ENCODE results near the gene HINFP. TPM values are rescaled to one million over a fixed set of nuclear protein-coding genes. Genes with fewer than 3 reads are reported as not detected.

The HINFP gene
- polyA plus RNA-seq, 2 donors, result 9.1 to 16.0 TPM

DNA sequence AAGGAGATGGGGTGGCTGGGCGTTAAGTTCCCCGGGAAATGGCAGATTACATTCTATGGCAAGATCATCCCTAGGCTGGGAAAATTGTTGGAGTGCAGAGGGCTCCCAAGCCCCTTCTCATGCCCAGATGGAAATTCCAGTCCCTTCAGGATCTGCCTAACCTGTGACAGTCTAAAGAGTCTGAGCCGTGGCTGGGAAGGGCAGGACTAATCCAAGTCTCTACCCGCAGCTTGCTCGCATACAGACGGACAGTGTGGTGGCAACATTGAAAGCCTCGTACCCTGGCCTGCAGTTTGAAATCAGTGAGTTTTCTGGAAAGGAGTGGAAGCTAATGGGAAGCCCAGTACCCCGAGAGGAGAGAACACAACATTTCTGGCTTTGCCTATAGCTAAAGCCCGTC lies 33.0 kb upstream of the HINFP start:
- H3K36me3 ChIP-seq (ENCODE audit: control insufficient read depth in 2 of 2, insufficient read depth in 2 of 2, low read length in 1 of 2), result peaks cover 3 to 7% of the 10 kb centered on the region in 2 donors
- no peak overlapping the region for H3K4me3 ChIP-seq (ENCODE audit: low read depth in 1 of 2, low read length in 2 of 2)
- no peaks in the 10 kb centered on the region for H3K27me3 ChIP-seq (ENCODE audit: control insufficient read depth in 1 of 2, insufficient read depth in 2 of 2, low read length in 2 of 2)
- no peaks in the 10 kb centered on the region for H3K9me3 ChIP-seq (ENCODE audit: control insufficient read depth in 2 of 2, insufficient read depth in 1 of 2, low read depth in 1 of 2, low read length in 1 of 2)
- peaks cover 8 to 19% of the 10 kb centered on the region in 2 donors for H3K4me1 ChIP-seq (ENCODE audit: control insufficient read depth in 2 of 2, insufficient read depth in 2 of 2, low read length in 1 of 2)
- H3K27ac ChIP-seq (ENCODE audit: low read depth in 2 of 2, low read length in 1 of 2), result no peak overlapping the region
- 92 to 93% methylated on average over 9 of the region's 9 CpGs for WGBS, 2 donors

DNA sequence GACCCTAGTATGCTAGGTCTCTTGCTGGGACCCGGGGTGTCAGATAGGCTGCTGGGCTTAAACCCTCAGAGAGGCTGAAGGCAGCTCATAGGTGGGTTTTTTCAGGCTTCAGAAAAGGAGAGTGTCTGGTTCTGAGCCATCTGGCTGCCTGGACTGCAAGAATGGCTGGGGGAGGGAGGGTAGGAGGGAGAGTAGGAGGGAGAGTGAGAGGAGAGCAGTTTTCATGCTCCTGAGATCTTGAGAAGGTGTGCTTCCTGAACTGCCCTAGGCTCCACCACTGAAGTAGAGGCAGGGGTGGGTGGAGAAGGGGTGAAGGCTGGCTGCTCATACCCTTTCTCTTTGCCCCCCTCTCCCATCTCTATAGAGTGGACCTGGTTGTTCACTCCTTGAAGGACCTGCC lies 32.1 kb upstream of the HINFP start:
- WGBS, 2 donors, result 94 to 95% methylated on average over 1 of the region's 1 CpG
- peaks cover 8 to 20% of the 10 kb centered on the region in 2 donors for H3K4me1 ChIP-seq (ENCODE audit: control insufficient read depth in 2 of 2, insufficient read depth in 2 of 2, low read length in 1 of 2)
- no peak overlapping the region for H3K27ac ChIP-seq (ENCODE audit: low read depth in 2 of 2, low read length in 1 of 2)
- no peaks in the 10 kb centered on the region for H3K27me3 ChIP-seq (ENCODE audit: control insufficient read depth in 1 of 2, insufficient read depth in 2 of 2, low read length in 2 of 2)
- peaks cover 3 to 7% of the 10 kb centered on the region in 2 donors for H3K36me3 ChIP-seq (ENCODE audit: control insufficient read depth in 2 of 2, insufficient read depth in 2 of 2, low read length in 1 of 2)
- H3K4me3 ChIP-seq (ENCODE audit: low read depth in 1 of 2, low read length in 2 of 2), result no peak overlapping the region
- no peaks in the 10 kb centered on the region for H3K9me3 ChIP-seq (ENCODE audit: control insufficient read depth in 2 of 2, insufficient read depth in 1 of 2, low read depth in 1 of 2, low read length in 1 of 2)

DNA sequence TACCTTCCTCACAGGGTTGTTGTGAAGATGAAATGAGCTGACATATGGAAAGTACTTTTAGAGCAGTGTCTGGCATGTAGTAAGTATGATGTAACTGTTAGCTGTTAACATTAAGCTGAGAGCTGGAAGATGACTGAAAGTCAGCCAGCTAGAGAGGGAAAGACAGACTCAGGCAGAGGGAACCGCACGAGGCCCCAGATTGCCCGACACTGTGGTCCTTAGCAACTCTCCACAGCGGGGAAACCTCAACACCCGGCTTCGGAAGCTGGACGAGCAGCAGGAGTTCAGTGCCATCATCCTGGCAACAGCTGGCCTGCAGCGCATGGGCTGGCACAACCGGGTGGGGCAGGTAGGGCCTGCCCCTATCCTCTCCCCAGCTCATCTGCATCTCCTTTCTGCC lies 30.2 kb upstream of the HINFP start:
- H3K27me3 ChIP-seq (ENCODE audit: control insufficient read depth in 1 of 2, insufficient read depth in 2 of 2, low read length in 2 of 2), result no peaks in the 10 kb centered on the region
- no peak overlapping the region for H3K4me3 ChIP-seq (ENCODE audit: low read depth in 1 of 2, low read length in 2 of 2)
- no peaks in the 10 kb centered on the region for H3K9me3 ChIP-seq (ENCODE audit: control insufficient read depth in 2 of 2, insufficient read depth in 1 of 2, low read depth in 1 of 2, low read length in 1 of 2)
- WGBS, 2 donors, result 77 to 79% methylated on average over 9 of the region's 9 CpGs
- H3K36me3 ChIP-seq (ENCODE audit: control insufficient read depth in 2 of 2, insufficient read depth in 2 of 2, low read length in 1 of 2), result peaks cover 3 to 7% of the 10 kb centered on the region in 2 donors
- no peak overlapping the region for H3K27ac ChIP-seq (ENCODE audit: low read depth in 2 of 2, low read length in 1 of 2)
- peaks cover 8 to 13% of the 10 kb centered on the region in 2 donors for H3K4me1 ChIP-seq (ENCODE audit: control insufficient read depth in 2 of 2, insufficient read depth in 2 of 2, low read length in 1 of 2)

DNA sequence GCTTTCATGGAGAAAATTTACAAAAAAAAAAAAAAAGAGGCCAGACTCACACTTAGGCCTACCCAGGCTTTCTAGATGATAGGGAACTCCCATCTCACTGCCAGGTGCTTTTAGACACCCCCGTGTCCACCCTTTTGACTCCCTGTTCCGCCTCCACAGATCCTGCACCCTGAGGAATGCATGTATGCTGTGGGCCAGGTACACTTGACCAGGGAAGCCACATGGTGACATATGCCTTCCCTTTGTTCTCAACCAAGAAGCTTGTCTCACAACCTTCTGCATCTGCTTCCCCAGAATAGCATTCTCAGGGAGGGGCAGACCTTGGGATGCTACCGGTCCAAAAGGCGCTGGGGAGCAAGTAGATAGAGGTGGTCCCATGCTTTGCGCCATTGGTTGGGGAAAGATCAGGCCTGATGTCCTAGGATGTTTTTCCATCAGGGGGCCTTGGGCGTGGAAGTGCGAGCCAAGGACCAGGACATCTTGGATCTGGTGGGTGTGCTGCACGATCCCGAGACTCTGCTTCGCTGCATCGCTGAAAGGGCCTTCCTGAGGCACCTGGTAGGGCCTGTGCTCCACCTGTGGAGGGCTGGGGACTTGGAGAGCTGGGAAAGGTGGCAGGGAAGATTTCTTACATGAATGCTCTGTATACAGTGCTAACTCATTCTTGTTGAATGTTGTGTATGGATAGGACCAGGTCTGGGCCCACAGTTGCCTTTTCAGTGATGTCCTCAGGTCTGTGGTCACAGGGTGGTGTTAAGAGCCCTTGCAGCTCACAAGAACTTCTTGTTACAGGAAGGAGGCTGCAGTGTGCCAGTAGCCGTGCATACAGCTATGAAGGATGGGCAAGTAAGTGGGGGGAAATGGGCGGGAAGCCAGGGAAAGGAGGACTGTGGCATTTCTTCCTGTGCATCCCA lies 29.2 kb upstream of the HINFP start:
- Histone ChIP-seq H3K27me3 (ENCODE audit: control insufficient read depth in 1 of 2, insufficient read depth in 2 of 2, low read length in 2 of 2) (no peaks in the 10 kb centered on the region), H3K27ac (ENCODE audit: low read depth in 2 of 2, low read length in 1 of 2) (peak overlapping the region in 1 of 2 donors; percentile 6), H3K4me3 (ENCODE audit: low read depth in 1 of 2, low read length in 2 of 2) (peak overlapping the region in 1 of 2 donors; percentile 65), H3K36me3 (ENCODE audit: control insufficient read depth in 2 of 2, insufficient read depth in 2 of 2, low read length in 1 of 2) (peaks cover 11 to 12% of the 10 kb centered on the region in 2 donors), H3K9me3 (ENCODE audit: control insufficient read depth in 2 of 2, insufficient read depth in 1 of 2, low read depth in 1 of 2, low read length in 1 of 2) (no peaks in the 10 kb centered on the region), H3K4me1 (ENCODE audit: control insufficient read depth in 2 of 2, insufficient read depth in 2 of 2, low read length in 1 of 2) (peaks cover 8 to 13% of the 10 kb centered on the region in 2 donors)
- 82 to 85% methylated on average over 13 of the region's 13 CpGs for WGBS, 2 donors

DNA sequence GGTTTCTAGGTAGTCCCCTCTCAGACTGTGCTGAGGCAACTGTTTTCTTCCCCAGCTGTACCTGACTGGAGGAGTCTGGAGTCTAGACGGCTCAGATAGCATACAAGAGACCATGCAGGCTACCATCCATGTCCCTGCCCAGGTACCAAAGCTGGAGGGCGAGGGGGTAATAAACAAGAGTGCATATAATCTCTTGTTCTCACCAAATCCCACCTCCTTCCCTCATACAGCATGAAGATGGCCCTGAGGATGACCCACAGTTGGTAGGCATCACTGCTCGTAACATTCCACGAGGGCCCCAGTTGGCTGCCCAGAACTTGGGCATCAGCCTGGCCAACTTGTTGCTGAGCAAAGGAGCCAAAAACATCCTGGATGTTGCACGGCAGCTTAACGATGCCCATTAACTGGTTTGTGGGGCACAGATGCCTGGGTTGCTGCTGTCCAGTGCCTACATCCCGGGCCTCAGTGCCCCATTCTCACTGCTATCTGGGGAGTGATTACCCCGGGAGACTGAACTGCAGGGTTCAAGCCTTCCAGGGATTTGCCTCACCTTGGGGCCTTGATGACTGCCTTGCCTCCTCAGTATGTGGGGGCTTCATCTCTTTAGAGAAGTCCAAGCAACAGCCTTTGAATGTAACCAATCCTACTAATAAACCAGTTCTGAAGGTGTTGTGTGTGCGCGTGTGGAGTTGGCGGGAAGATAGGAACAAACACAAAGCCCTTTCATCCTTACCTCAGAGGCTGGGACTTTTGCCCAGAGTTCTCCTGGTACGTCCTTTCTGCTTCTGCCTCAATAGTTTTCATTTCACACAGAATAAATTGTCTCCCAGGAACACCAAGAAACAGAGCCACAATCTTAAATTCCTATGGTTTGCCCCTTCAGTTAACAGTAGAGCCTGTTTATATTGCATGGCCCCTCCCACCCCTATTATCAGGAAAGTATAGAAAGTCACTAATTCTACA lies 28.2 kb upstream of the HINFP start:
- peaks cover 17 to 18% of the 10 kb centered on the region in 2 donors for H3K36me3 ChIP-seq (ENCODE audit: control insufficient read depth in 2 of 2, insufficient read depth in 2 of 2, low read length in 1 of 2)
- H3K27me3 ChIP-seq (ENCODE audit: control insufficient read depth in 1 of 2, insufficient read depth in 2 of 2, low read length in 2 of 2), result no peaks in the 10 kb centered on the region
- 35 to 37% methylated on average over 12 of the region's 12 CpGs for WGBS, 2 donors
- peak overlapping the region; percentile 21 to 65 for H3K4me3 ChIP-seq (ENCODE audit: low read depth in 1 of 2, low read length in 2 of 2)
- H3K27ac ChIP-seq (ENCODE audit: low read depth in 2 of 2, low read length in 1 of 2), result peak overlapping the region in 1 of 2 donors; percentile 6
- H3K4me1 ChIP-seq (ENCODE audit: control insufficient read depth in 2 of 2, insufficient read depth in 2 of 2, low read length in 1 of 2), result peaks cover 8 to 10% of the 10 kb centered on the region in 2 donors
- H3K9me3 ChIP-seq (ENCODE audit: control insufficient read depth in 2 of 2, insufficient read depth in 1 of 2, low read depth in 1 of 2, low read length in 1 of 2), result no peaks in the 10 kb centered on the region

DNA sequence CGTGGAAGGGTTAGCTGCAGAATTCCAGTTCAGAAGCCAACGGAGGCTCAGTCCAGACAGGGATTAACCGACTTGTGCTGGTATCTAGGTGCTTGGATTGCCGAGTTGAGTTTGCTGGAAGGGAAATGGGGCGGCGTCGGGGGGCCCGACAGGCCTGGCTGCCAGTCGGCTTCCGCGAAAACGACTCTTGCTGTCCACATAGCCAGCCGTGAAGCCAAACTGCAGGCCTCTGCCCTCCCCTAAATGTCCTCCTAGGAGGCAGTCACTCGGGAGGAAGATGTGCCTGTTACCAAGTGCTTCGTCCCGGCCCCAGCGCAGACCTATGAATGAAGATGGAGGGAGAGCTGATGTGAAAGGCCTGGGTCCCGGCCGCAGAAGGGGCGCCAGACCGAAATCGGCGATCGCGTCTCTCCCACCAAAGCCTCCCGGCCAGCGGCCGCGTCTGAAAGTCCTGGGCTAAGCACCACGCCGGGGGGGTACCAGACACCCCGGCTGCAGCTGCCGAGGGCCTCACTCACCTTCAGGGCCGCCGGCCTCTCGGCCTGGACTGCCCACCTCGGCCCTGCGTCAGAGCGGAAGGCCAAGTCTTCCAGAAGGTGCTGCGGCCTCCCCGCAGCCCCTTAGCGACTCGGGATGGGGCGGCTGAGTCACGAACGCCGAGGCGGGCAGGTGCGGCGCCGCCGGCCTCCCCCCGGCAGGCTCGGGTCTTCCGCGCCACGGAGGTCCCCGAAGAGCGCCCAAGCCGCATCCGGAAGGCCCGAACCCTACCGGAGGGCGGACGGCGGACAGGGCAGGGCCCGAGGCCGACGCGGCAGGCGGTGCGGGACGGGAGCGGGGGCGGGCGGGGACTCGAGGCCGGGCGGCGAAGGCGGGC lies 27.2 kb upstream of the HINFP start:
- Histone ChIP-seq H3K4me3 (ENCODE audit: low read depth in 1 of 2, low read length in 2 of 2) (peak overlapping the region; percentile 65 to 71), H3K4me1 (ENCODE audit: control insufficient read depth in 2 of 2, insufficient read depth in 2 of 2, low read length in 1 of 2) (peaks cover 8 to 10% of the 10 kb centered on the region in 2 donors), H3K9me3 (ENCODE audit: control insufficient read depth in 2 of 2, insufficient read depth in 1 of 2, low read depth in 1 of 2, low read length in 1 of 2) (no peaks in the 10 kb centered on the region), H3K27ac (ENCODE audit: low read depth in 2 of 2, low read length in 1 of 2) (peak overlapping the region; percentile 80 to 94), H3K27me3 (ENCODE audit: control insufficient read depth in 1 of 2, insufficient read depth in 2 of 2, low read length in 2 of 2) (no peaks in the 10 kb centered on the region), H3K36me3 (ENCODE audit: control insufficient read depth in 2 of 2, insufficient read depth in 2 of 2, low read length in 1 of 2) (peaks cover 18 to 19% of the 10 kb centered on the region in 2 donors)
- 0 to 1% methylated on average over 71 to 81 of the region's 81 CpGs for WGBS, 2 donors

DNA sequence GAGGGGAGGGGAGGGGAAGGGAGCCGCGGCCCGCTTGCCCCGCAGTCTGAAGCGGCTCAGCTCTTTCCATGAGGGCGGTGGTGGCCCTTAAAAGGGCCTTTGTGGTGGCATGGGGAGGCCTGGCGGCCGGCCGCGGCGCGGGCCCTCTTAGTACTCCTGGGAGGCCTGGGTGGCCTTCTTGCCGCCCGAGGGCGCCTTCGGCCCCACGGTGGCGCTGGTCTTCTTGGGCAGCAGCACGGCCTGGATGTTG lies 26.6 kb upstream of the HINFP start:
- peak overlapping the region; percentile 65 to 71 for H3K4me3 ChIP-seq (ENCODE audit: low read depth in 1 of 2, low read length in 2 of 2)
- no peaks in the 10 kb centered on the region for H3K9me3 ChIP-seq (ENCODE audit: control insufficient read depth in 2 of 2, insufficient read depth in 1 of 2, low read depth in 1 of 2, low read length in 1 of 2)
- H3K4me1 ChIP-seq (ENCODE audit: control insufficient read depth in 2 of 2, insufficient read depth in 2 of 2, low read length in 1 of 2), result peaks cover 8 to 10% of the 10 kb centered on the region in 2 donors
- H3K27me3 ChIP-seq (ENCODE audit: control insufficient read depth in 1 of 2, insufficient read depth in 2 of 2, low read length in 2 of 2), result no peaks in the 10 kb centered on the region
- peaks cover 18 to 19% of the 10 kb centered on the region in 2 donors for H3K36me3 ChIP-seq (ENCODE audit: control insufficient read depth in 2 of 2, insufficient read depth in 2 of 2, low read length in 1 of 2)
- peak overlapping the region; percentile 80 to 94 for H3K27ac ChIP-seq (ENCODE audit: low read depth in 2 of 2, low read length in 1 of 2)
- 0% methylated on average over 19 of the region's 19 CpGs for WGBS, 2 donors

DNA sequence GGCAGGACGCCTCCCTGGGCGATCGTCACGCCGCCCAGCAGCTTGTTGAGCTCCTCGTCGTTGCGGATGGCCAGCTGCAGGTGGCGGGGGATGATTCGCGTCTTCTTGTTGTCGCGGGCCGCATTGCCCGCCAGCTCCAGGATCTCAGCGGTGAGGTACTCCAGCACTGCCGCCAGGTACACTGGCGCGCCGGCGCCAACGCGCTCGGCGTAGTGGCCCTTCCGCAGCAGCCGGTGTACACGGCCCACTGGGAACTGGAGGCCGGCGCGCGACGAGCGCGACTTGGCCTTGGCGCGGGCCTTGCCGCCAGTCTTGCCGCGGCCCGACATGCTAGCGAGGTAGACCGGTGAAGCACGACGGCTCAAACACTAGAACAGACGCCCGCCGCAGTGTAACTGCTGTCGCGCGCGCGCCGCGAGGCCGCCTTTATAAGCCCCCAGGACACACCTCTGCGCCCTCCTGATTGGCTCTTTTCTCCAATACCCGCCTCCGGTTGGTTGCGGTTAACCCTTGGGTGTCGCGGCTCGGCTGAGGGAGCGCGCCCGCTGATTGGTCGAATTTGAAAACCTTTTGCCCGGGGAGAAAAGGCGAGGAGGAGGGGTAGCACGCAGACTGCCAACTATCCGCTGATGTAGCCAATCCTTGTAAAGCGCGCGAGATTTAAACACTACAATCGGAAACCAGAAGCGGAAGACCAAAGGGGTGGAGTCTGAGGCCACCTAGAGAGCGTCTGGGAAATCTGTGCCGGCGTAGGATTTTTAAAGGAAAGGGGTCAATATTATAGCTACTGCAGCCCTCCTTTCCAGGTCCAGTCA lies 26.1 kb upstream of the HINFP start:
- WGBS, 2 donors, result 0 to 1% methylated on average over 77 to 79 of the region's 79 CpGs
- no peaks in the 10 kb centered on the region for H3K9me3 ChIP-seq (ENCODE audit: control insufficient read depth in 2 of 2, insufficient read depth in 1 of 2, low read depth in 1 of 2, low read length in 1 of 2)
- H3K27me3 ChIP-seq (ENCODE audit: control insufficient read depth in 1 of 2, insufficient read depth in 2 of 2, low read length in 2 of 2), result no peaks in the 10 kb centered on the region
- peaks cover 8 to 10% of the 10 kb centered on the region in 2 donors for H3K4me1 ChIP-seq (ENCODE audit: control insufficient read depth in 2 of 2, insufficient read depth in 2 of 2, low read length in 1 of 2)
- H3K36me3 ChIP-seq (ENCODE audit: control insufficient read depth in 2 of 2, insufficient read depth in 2 of 2, low read length in 1 of 2), result peaks cover 18 to 19% of the 10 kb centered on the region in 2 donors
- H3K27ac ChIP-seq (ENCODE audit: low read depth in 2 of 2, low read length in 1 of 2), result peak overlapping the region; percentile 80 to 94
- peak overlapping the region; percentile 65 to 71 for H3K4me3 ChIP-seq (ENCODE audit: low read depth in 1 of 2, low read length in 2 of 2)

Data from esophagus (tissue), 2 donors.